Measurements from ENCODE around the gene MYBPC3.
"Not testable (repeated sequence)": the region's sequence is repeated elsewhere in the genome, so short reads cannot be mapped to it uniquely, and the experiment has no call there.

MYBPC3 gene

DNA sequence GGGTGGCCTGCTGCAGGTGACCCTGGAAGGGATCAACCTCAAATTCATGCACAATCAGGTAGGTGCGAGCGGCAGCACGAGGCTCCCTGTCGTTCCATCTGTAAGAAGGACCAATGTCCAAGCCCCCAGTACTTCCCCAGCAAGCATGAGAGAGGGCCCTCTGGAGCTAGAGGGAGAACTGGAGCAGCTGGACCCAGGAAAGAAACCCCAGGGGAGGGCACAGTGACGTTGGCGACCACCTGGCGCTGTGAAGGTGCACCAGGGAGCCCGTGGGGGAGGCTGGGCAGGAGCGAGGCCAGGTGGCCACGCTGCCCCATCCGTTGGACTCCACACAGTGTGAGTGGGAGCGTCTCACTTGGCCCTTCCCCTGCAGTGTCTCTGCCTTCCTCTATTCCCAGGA, 28.0 kb downstream of the MYBPC3 start:
- H3K4me3 ChIP-seq (replicated peaks in 1 of 2; ENCODE audit: low read depth in 2 of 2, low read length in 2 of 2), result no peak overlapping the region
- TF ChIP-seq, protein P1, sequence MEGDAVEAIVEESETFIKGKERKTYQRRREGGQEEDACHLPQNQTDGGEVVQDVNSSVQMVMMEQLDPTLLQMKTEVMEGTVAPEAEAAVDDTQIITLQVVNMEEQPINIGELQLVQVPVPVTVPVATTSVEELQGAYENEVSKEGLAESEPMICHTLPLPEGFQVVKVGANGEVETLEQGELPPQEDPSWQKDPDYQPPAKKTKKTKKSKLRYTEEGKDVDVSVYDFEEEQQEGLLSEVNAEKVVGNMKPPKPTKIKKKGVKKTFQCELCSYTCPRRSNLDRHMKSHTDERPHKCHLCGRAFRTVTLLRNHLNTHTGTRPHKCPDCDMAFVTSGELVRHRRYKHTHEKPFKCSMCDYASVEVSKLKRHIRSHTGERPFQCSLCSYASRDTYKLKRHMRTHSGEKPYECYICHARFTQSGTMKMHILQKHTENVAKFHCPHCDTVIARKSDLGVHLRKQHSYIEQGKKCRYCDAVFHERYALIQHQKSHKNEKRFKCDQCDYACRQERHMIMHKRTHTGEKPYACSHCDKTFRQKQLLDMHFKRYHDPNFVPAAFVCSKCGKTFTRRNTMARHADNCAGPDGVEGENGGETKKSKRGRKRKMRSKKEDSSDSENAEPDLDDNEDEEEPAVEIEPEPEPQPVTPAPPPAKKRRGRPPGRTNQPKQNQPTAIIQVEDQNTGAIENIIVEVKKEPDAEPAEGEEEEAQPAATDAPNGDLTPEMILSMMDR (IDR thresholded peaks at IDR 0.05; ENCODE audit: low read depth, low read length), result no peak
- DNase-seq (ENCODE audit: low read depth in 2 of 2), result no peak

GRCh38 chr11:47318166-47318565, 34.3 kb downstream of the MYBPC3 start:
- no peak for DNase-seq (ENCODE audit: low read depth in 2 of 2)
- TF ChIP-seq, protein P1 (IDR thresholded peaks at IDR 0.05; ENCODE audit: low read depth, low read length), result no peak
- no peak overlapping the region for H3K4me3 ChIP-seq (replicated peaks in 1 of 2; ENCODE audit: low read depth in 2 of 2, low read length in 2 of 2)

DNA sequence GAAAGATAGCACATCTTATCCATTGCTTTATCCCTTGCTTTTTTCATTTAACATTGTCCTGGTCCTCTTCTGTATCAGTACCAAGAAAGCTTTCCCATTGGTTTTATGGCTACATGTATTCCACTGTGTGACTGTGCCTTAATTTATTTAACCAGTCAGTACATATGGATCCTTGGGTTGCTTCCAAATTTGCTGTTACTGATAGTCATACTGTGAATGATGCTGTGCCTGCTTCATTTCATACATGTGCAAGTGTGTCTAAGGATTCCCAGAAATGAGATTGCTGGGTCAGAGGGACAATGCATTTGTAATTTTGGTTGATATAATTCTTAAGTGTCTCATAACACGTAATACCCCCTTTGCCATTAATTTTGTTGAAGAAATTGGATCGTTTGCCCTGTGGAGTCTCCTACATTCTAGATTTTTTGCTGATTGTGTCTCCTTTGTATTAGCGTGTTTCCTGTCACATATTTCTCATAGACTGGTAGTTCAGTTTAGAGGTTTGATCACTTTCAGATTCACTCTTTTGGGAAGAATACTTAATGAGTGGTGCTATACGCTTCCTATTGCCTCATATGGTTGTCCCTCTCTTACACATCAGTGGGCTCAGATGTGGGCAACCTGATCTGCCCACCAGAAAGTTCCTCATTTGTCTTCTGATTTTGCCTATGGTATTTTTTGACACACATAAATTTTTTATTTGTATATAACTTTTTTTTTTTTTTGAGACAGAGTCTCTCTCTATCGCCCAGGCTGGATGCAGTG, 35.3 kb downstream of the MYBPC3 start:
- no peak for DNase-seq (ENCODE audit: low read depth in 2 of 2)
- no peak overlapping the region for H3K4me3 ChIP-seq (replicated peaks in 1 of 2; ENCODE audit: low read depth in 2 of 2, low read length in 2 of 2)
- TF ChIP-seq, protein P1 (IDR thresholded peaks at IDR 0.05; ENCODE audit: low read depth, low read length), result no peak

DNA sequence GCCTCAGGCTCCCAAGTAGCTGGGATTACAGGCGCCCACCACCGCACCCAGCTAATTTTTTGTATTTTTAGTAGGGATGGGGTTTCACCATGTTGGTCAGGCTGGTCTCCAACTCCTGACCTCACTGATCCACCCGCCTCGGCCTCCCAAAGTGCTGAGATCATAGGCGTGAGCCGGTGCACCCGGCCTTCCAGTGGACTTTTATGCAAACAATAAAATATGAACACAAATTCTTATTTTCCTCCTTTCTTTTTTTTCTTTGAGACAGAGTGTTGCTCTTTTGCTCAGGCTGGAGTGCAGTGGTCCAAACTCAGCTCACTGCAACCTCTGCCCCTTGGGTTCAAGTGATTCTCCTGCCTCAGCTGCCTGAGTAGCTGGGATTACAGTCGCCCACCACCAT, 36.0 kb downstream of the MYBPC3 start:
- not testable (repeated sequence) for H3K4me3 ChIP-seq (replicated peaks in 1 of 2; ENCODE audit: low read depth in 2 of 2, low read length in 2 of 2); DNase-seq (ENCODE audit: low read depth in 2 of 2)

GRCh38 chr11:47314992-47315391, 37.5 kb downstream of the MYBPC3 start:
- no peak overlapping the region for H3K4me3 ChIP-seq (replicated peaks in 1 of 2; ENCODE audit: low read depth in 2 of 2, low read length in 2 of 2)
- TF ChIP-seq, protein P1 (IDR thresholded peaks at IDR 0.05; ENCODE audit: low read depth, low read length), result no peak
- peak in 1 of 2 donors; percentile 37 for DNase-seq (ENCODE audit: low read depth in 2 of 2)

DNA sequence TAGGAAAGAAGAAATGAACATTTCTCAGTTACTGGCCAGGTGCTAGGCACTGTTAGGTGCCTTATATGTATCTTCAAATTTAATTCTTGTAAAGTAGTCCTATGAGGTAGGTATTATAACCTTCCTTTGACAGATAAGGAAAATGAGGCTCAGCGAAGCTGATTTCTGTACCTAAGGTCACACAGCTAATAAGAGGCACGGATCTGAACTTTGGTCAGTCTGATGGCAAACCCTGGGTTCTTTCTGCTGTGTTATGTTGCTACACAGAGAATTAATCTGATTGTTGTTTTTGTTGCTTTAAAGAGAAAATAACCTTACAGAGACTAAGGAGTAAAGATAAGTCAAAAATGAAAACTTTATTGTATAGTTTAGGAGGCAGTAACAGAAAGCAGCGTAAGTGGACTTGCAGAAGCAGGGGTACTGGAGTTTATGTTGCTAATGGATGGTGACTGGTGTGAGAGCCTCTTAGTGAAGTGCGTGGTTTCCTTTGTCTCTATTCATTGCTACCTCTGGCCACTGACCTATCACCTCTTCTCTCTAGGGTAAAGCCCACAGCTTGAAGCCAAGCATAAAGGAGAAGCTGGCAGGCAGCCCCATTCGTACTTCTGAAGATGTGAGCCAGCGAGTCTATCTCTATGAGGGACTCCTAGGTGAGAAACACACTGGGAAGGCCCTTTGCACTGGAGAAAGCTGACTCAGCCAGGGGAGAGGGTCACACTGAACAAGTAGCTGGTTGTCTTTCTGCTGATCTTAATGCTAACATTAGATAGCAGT, 44.3 kb downstream of the MYBPC3 start:
- no peak overlapping the region for H3K4me3 ChIP-seq (replicated peaks in 1 of 2; ENCODE audit: low read depth in 2 of 2, low read length in 2 of 2)
- TF ChIP-seq, protein P1 (IDR thresholded peaks at IDR 0.05; ENCODE audit: low read depth, low read length), result no peak
- DNase-seq (ENCODE audit: low read depth in 2 of 2), result no peak

- no peak overlapping the region for H3K4me3 ChIP-seq (replicated peaks in 1 of 2; ENCODE audit: low read depth in 2 of 2, low read length in 2 of 2)
- DNase-seq (ENCODE audit: low read depth in 2 of 2), result no peak
- TF ChIP-seq, protein P1 (IDR thresholded peaks at IDR 0.05; ENCODE audit: low read depth, low read length), result no peak
These were observed 46.0 kb downstream of the MYBPC3 start for GRCh38 chr11:47306484-47306844.
